MCF 10A (cell line): ENCODE results near the gene PLEKHG3. TPM values are rescaled to one million over a fixed set of nuclear protein-coding genes. Genes with fewer than 3 reads are reported as not detected.

Experiments
- BruUV-seq: library from RNA; stranded (reverse); fragments of 400-500 nt; replicated peaks from 2 replicates; lab custom pipeline; 2021; lab: Mats Ljungman, UMichigan
- CTCF ChIA-PET: fragments of 300-600 bp; sonication (Branson Sonifier 250); formaldehyde crosslinking; extraction: SDS; loops from one replicate; lab custom pipeline; 2021; ENCODE audit warnings: antibody characterized with exemption, inconsistent platforms; lab: Yijun Ruan, JAX
- POLR2A ChIA-PET: fragments of 300-600, 350-650 bp; sonication (Branson Sonifier 250); formaldehyde crosslinking; extraction: SDS; loops from one replicate; lab custom pipeline; 2020; ENCODE audit warnings: antibody characterized with exemption, inconsistent platforms; lab: Yijun Ruan, JAX
- DNase-seq: peaks from one replicate; pipeline ENCODE4 v3.0.0-alpha.2; 2018; ENCODE audit not compliant: unreplicated experiment
- H3K27ac Mint-ChIP-seq: one replicate; pipeline ENCODE4 v1.8.0; 2022; ENCODE audit warnings: mild to moderate bottlenecking, low read depth, mixed read lengths; ENCODE audit not compliant: unreplicated experiment
- H3K27me3 Mint-ChIP-seq: one replicate; pipeline ENCODE4 v1.8.0; 2022; ENCODE audit warnings: mixed read lengths; ENCODE audit not compliant: insufficient read depth, unreplicated experiment
- H3K36me3 Mint-ChIP-seq: one replicate; pipeline ENCODE4 v1.8.0; 2022; ENCODE audit warnings: mild to moderate bottlenecking, moderate library complexity, mixed read lengths; ENCODE audit not compliant: insufficient read depth, unreplicated experiment
- H3K4me1 Mint-ChIP-seq: one replicate; pipeline ENCODE4 v1.8.0; 2022; ENCODE audit warnings: mixed read lengths; ENCODE audit not compliant: insufficient read depth, unreplicated experiment
- H3K4me3 Mint-ChIP-seq: one replicate; pipeline ENCODE4 v1.8.0; 2022; ENCODE audit warnings: mild to moderate bottlenecking, moderate library complexity, mixed read lengths; ENCODE audit not compliant: unreplicated experiment
- H3K9me3 Mint-ChIP-seq: one replicate; pipeline ENCODE4 v1.8.0; 2022; ENCODE audit warnings: mixed read lengths; ENCODE audit not compliant: unreplicated experiment
- CTCF ChIP-seq: fragments of 200-600 bp; IDR thresholded peaks from one replicate; pipeline ENCODE4 v1.8.0; 2022; ENCODE audit warnings: antibody characterized with exemption, mild to moderate bottlenecking; ENCODE audit not compliant: unreplicated experiment
- intact Hi-C: fragments of 100-400 bp; cut with micrococcal nuclease; formaldehyde crosslinking; loops from 2 replicates; pipeline ENCODE4 v1.14.1; 2022
- total RNA-seq: library from RNA; stranded (reverse); gene quantifications from 2 replicates; pipeline ENCODE4 v1.2.3, GENCODE V29; 2022

Gene PLEKHG3
- total RNA-seq, 1 experiment from 2014 or later, result 72.8 TPM

- H3K27me3 Mint-ChIP-seq, result no peaks in the 10 kb centered on the region
- no TSS peak for BruUV-seq
- no peak for DNase-seq
- CTCF ChIA-PET, result interaction anchor here (1.1 kb wide), 1 partner anchor 61 kb away, joined by 3 read pairs; no protein-coding TSS in a partner anchor
- H3K36me3 Mint-ChIP-seq, result peaks cover 58% of the 10 kb centered on the region
- POLR2A ChIA-PET, result interaction anchor here (0.7 kb wide), 1 partner anchor 296 kb away, joined by 3 read pairs; no protein-coding TSS in a partner anchor
- intact Hi-C loops, result no loop called here
- H3K4me1 Mint-ChIP-seq, result peaks cover 6% of the 10 kb centered on the region
- no peaks in the 10 kb centered on the region for H3K9me3 Mint-ChIP-seq
- no peak overlapping the region for H3K27ac Mint-ChIP-seq
- H3K4me3 Mint-ChIP-seq, result no peak overlapping the region
- no peak for TF ChIP-seq CTCF
Observed at GRCh38 chr14:64732536-64733120, 28.4 kb downstream of the PLEKHG3 start.

- Mint-ChIP-seq H3K4me3 (no peak overlapping the region), H3K9me3 (no peaks in the 10 kb centered on the region), H3K4me1 (peaks cover 6% of the 10 kb centered on the region), H3K27ac (no peak overlapping the region), H3K36me3 (peaks cover 55% of the 10 kb centered on the region), H3K27me3 (no peaks in the 10 kb centered on the region)
- CTCF ChIA-PET, result no interaction called here
- TSS peak; percentile 14 for BruUV-seq
- intact Hi-C loops, result no loop called here
- no peak for DNase-seq
- no peak for TF ChIP-seq CTCF
- POLR2A ChIA-PET, result no interaction called here
Observed at GRCh38 chr14:64733321-64733720, 29.1 kb downstream of the PLEKHG3 start.

- no peak overlapping the region for H3K4me3 Mint-ChIP-seq
- no peaks in the 10 kb centered on the region for H3K27me3 Mint-ChIP-seq
- TF ChIP-seq CTCF, result no peak
- ChIA-PET CTCF (interaction anchor here (0.7 kb wide), 1 partner anchor 297 kb away, joined by 3 read pairs; no protein-coding TSS in a partner anchor), POLR2A (interaction anchor here (0.6 to 1.0 kb wide), 3 partner anchors 9 to 207 kb away, joined by 3 read pairs; no protein-coding TSS in a partner anchor)
- H3K9me3 Mint-ChIP-seq, result no peaks in the 10 kb centered on the region
- peaks cover 60% of the 10 kb centered on the region for H3K36me3 Mint-ChIP-seq
- intact Hi-C loops, result no loop called here
- no peak for DNase-seq
- no TSS peak for BruUV-seq
- peaks cover 6% of the 10 kb centered on the region for H3K4me1 Mint-ChIP-seq
- H3K27ac Mint-ChIP-seq, result no peak overlapping the region
Observed at GRCh38 chr14:64733899-64734298, 29.7 kb downstream of the PLEKHG3 start.

- H3K4me1 Mint-ChIP-seq, result no peaks in the 10 kb centered on the region
- no peak overlapping the region for H3K4me3 Mint-ChIP-seq
- H3K27me3 Mint-ChIP-seq, result no peaks in the 10 kb centered on the region
- peaks cover 62% of the 10 kb centered on the region for H3K36me3 Mint-ChIP-seq
- DNase-seq, result no peak
- intact Hi-C loops, result no loop called here
- ChIA-PET POLR2A (interaction anchor here (0.6 to 1.0 kb wide), 2 partner anchors 10 to 1874 kb away, joined by 3 read pairs; no protein-coding TSS in a partner anchor), CTCF (interaction anchor here (0.6 kb wide), 1 partner anchor 13 kb away, joined by 3 read pairs; no protein-coding TSS in a partner anchor)
- H3K27ac Mint-ChIP-seq, result peak overlapping the region; percentile 74
- no peaks in the 10 kb centered on the region for H3K9me3 Mint-ChIP-seq
- BruUV-seq, result no TSS peak
- no peak for TF ChIP-seq CTCF
Observed at GRCh38 chr14:64734990-64735389, 30.8 kb downstream of the PLEKHG3 start.
